Measurements from ENCODE around the gene KIF5A. TPM values are rescaled to one million over a fixed set of nuclear protein-coding genes. Genes with fewer than 3 reads are reported as not detected.
"Not testable (repeated sequence)": the region's sequence is repeated elsewhere in the genome, so short reads cannot be mapped to it uniquely, and the experiment has no call there.

Gene KIF5A
- total RNA-seq, 1 donor from 2014 or later: 0.40 TPM

- H3K4me1 Mint-ChIP-seq: peaks cover 23% of the 10 kb centered on the region
- no peak for DNase-seq (ENCODE audit: low spot score in 2 of 2, unreplicated experiment in 2 of 2)
- no peaks in the 10 kb centered on the region for H3K9me3 Mint-ChIP-seq
- no peak overlapping the region for H3K27ac Mint-ChIP-seq
- H3K27me3 Mint-ChIP-seq (ENCODE audit: low read depth): peaks cover 39% of the 10 kb centered on the region
- TF ChIP-seq, protein P1, sequence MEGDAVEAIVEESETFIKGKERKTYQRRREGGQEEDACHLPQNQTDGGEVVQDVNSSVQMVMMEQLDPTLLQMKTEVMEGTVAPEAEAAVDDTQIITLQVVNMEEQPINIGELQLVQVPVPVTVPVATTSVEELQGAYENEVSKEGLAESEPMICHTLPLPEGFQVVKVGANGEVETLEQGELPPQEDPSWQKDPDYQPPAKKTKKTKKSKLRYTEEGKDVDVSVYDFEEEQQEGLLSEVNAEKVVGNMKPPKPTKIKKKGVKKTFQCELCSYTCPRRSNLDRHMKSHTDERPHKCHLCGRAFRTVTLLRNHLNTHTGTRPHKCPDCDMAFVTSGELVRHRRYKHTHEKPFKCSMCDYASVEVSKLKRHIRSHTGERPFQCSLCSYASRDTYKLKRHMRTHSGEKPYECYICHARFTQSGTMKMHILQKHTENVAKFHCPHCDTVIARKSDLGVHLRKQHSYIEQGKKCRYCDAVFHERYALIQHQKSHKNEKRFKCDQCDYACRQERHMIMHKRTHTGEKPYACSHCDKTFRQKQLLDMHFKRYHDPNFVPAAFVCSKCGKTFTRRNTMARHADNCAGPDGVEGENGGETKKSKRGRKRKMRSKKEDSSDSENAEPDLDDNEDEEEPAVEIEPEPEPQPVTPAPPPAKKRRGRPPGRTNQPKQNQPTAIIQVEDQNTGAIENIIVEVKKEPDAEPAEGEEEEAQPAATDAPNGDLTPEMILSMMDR (IDR thresholded peaks at IDR 0.05; ENCODE audit: unreplicated experiment): no peak
- H3K36me3 Mint-ChIP-seq: peaks cover 50% of the 10 kb centered on the region
- no peak overlapping the region for H3K4me3 Mint-ChIP-seq
Measured at GRCh38 chr12:57614178-57614947, 64.5 kb downstream of the KIF5A start.

DNA sequence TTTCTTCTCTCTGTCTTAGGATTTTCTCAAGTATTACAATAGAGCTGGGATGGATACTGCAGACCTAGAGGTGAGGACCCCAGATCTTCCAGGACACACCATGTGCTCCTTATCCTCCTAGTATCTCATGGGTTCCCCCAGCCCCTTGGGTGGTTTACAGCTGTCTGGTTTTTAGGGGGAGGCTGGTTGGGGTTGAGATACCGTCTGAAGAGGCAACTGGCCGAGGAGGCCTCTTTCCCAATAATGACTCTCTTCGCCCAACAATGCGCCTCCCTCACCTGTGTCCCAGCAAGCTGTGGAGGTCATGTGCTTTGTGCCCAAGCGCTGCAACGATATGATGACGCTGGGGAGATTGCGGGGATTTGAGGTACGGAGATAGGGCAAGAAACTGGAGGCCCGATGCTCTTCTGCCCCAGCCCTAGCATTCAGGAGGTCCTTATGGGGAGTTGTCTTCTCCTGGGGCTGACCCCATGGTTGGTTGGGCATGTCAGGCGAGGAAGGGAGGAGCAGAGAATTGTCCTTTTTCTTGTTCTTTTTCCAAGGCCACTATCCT, 65.2 kb downstream of the KIF5A start:
- TF ChIP-seq, protein P1 (IDR thresholded peaks at IDR 0.05; ENCODE audit: unreplicated experiment): no peak
- H3K27me3 Mint-ChIP-seq (ENCODE audit: low read depth): peaks cover 45% of the 10 kb centered on the region
- peaks cover 19% of the 10 kb centered on the region for H3K4me1 Mint-ChIP-seq
- H3K36me3 Mint-ChIP-seq: peaks cover 50% of the 10 kb centered on the region
- no peak overlapping the region for H3K4me3 Mint-ChIP-seq
- no peaks in the 10 kb centered on the region for H3K9me3 Mint-ChIP-seq
- DNase-seq (ENCODE audit: low spot score in 2 of 2, unreplicated experiment in 2 of 2): no peak
- no peak overlapping the region for H3K27ac Mint-ChIP-seq

- Mint-ChIP-seq H3K27ac (no peak overlapping the region), H3K4me1 (peaks cover 16% of the 10 kb centered on the region), H3K36me3 (peaks cover 50% of the 10 kb centered on the region), H3K27me3 (ENCODE audit: low read depth) (peaks cover 52% of the 10 kb centered on the region), H3K9me3 (no peaks in the 10 kb centered on the region), H3K4me3 (no peak overlapping the region)
- DNase-seq (ENCODE audit: low spot score in 2 of 2, unreplicated experiment in 2 of 2): no peak
- TF ChIP-seq, protein P1 (IDR thresholded peaks at IDR 0.05; ENCODE audit: unreplicated experiment): no peak
Measured at GRCh38 chr12:57615637-57616036, 65.8 kb downstream of the KIF5A start.

DNA sequence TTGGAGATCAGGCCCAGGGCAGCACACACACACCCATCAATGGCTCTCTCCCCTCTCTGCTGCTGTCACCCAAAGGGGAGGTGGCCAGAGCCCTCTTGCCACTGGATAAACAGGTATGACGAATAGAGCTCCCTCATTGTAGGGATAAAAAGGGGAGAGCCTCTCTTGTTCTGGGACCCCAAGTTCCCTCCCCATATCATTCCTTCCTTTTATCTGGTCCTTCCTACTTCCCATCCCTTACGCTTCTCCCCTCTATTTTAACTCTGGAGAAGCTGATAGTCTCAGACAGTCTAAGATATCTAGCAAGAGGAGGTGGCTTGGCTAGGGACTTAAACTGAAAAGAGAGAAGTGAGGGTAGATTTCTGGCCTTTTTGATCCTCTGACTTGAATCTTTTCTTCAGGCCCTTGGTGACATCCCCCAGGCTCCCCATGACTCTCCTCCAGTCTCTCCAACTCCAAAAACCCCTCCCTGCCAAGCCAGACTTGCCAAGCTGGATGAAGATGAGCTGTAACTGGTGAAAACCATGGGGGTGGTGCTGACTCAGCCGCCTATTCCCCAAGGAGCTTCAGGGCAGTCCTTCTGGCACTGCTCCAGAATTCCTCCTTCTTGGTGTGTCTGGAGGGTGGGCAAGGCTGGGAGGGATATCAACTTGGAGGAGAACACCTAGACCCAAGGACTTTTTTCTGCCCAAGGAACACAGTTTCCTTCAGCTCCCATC, 66.7 kb downstream of the KIF5A start:
- Mint-ChIP-seq H3K4me1 (peaks cover 21% of the 10 kb centered on the region), H3K27ac (no peak overlapping the region), H3K9me3 (no peaks in the 10 kb centered on the region), H3K27me3 (ENCODE audit: low read depth) (peaks cover 61% of the 10 kb centered on the region), H3K36me3 (peaks cover 50% of the 10 kb centered on the region), H3K4me3 (no peak overlapping the region)
- no peak for DNase-seq (ENCODE audit: low spot score in 2 of 2, unreplicated experiment in 2 of 2)
- TF ChIP-seq, protein P1 (IDR thresholded peaks at IDR 0.05; ENCODE audit: unreplicated experiment): no peak

- H3K4me1 Mint-ChIP-seq: peaks cover 14% of the 10 kb centered on the region
- H3K9me3 Mint-ChIP-seq: no peaks in the 10 kb centered on the region
- TF ChIP-seq, protein P1 (IDR thresholded peaks at IDR 0.05; ENCODE audit: unreplicated experiment): no peak
- H3K4me3 Mint-ChIP-seq: no peak overlapping the region
- H3K36me3 Mint-ChIP-seq: peaks cover 50% of the 10 kb centered on the region
- peaks cover 75% of the 10 kb centered on the region for H3K27me3 Mint-ChIP-seq (ENCODE audit: low read depth)
- no peak overlapping the region for H3K27ac Mint-ChIP-seq
- DNase-seq (ENCODE audit: low spot score in 2 of 2, unreplicated experiment in 2 of 2): no peak
Measured at GRCh38 chr12:57617942-57618341, 68.1 kb downstream of the KIF5A start.

- Mint-ChIP-seq H3K4me1 (peaks cover 14% of the 10 kb centered on the region), H3K36me3 (peaks cover 50% of the 10 kb centered on the region), H3K27me3 (ENCODE audit: low read depth) (peaks cover 79% of the 10 kb centered on the region)
- H3K27ac Mint-ChIP-seq; H3K4me3 Mint-ChIP-seq; DNase-seq (ENCODE audit: low spot score in 2 of 2, unreplicated experiment in 2 of 2); H3K9me3 Mint-ChIP-seq: not testable (repeated sequence)
Measured at GRCh38 chr12:57618431-57618830, 68.6 kb downstream of the KIF5A start.
